GM19324 (cell line): ENCODE data around the gene RAB7B.

ENCODE experiments used
- ATAC-seq: cut with Tn5 transposase; IDR thresholded peaks from one replicate; pipeline ENCODE4 v1.9.1; 2021; ENCODE audit warnings: mild to moderate bottlenecking, moderate library complexity; ENCODE audit not compliant: unreplicated experiment, low FRiP score

The RAB7B gene

GRCh38 chr1:205954819-205955404 lies 48.3 kb downstream of the RAB7B start:
- no peak for ATAC-seq

GRCh38 chr1:205951746-205952145 lies 51.4 kb downstream of the RAB7B start:
- ATAC-seq, result no peak

- no peak for ATAC-seq
Observed at GRCh38 chr1:205950826-205951549, 52.2 kb downstream of the RAB7B start.

GRCh38 chr1:205950280-205950679 lies 52.9 kb downstream of the RAB7B start:
- no peak for ATAC-seq

- ATAC-seq, result no peak
Observed at GRCh38 chr1:205949753-205950152, 53.4 kb downstream of the RAB7B start.

- ATAC-seq, result no peak
Observed at GRCh38 chr1:205948886-205949285, 54.3 kb downstream of the RAB7B start.

GRCh38 chr1:205948039-205948438 lies 55.2 kb downstream of the RAB7B start:
- no peak for ATAC-seq

- ATAC-seq, result no peak
Observed at GRCh38 chr1:205947024-205947423, 56.2 kb downstream of the RAB7B start.

- no peak for ATAC-seq
Observed at GRCh38 chr1:205945069-205945468, 58.1 kb downstream of the RAB7B start.

GRCh38 chr1:205944525-205944924 lies 58.7 kb downstream of the RAB7B start:
- ATAC-seq, result no peak

GRCh38 chr1:205943245-205943644 lies 60.0 kb downstream of the RAB7B start, which contains the start of gene SLC26A9:
TSS of gene SLC26A9 (minus strand) at chr1:205943456. CDS start at chr1:205935820, 7,636 bp downstream.
- ATAC-seq, result no peak

GRCh38 chr1:205942631-205943159 lies 60.5 kb downstream of the RAB7B start:
- ATAC-seq, result no peak

- no peak for ATAC-seq
Observed at GRCh38 chr1:205940710-205941109, 62.5 kb downstream of the RAB7B start.

- no peak for ATAC-seq
Observed at GRCh38 chr1:205939690-205940330, 63.4 kb downstream of the RAB7B start.

- ATAC-seq, result no peak
Observed at GRCh38 chr1:205938682-205939081, 64.5 kb downstream of the RAB7B start.

GRCh38 chr1:205936846-205937586 lies 66.2 kb downstream of the RAB7B start:
- ATAC-seq, result no peak

- ATAC-seq, result no peak
Observed at GRCh38 chr1:205936311-205936710, 66.9 kb downstream of the RAB7B start.

GRCh38 chr1:205935869-205936268 lies 67.3 kb downstream of the RAB7B start:
- no peak for ATAC-seq

GRCh38 chr1:205934788-205935187 lies 68.4 kb downstream of the RAB7B start:
- ATAC-seq, result no peak

- no peak for ATAC-seq
Observed at GRCh38 chr1:205933671-205934618, 69.2 kb downstream of the RAB7B start.
